Fibroblast of the aortic adventitia (primary cell): Measurements from ENCODE around the gene ACKR4. TPM values are rescaled to one million over a fixed set of nuclear protein-coding genes. Genes with fewer than 3 reads are reported as not detected.

Experiments
- DNase-seq: peaks from one replicate; pipeline ENCODE4 v3.0.0-alpha.2; 2010; ENCODE audit warnings: low read depth
- H3K4me3 ChIP-seq: 2 replicates; pipeline ENCODE4 v1.5.1; 2011; ENCODE audit warnings: low read depth, mild to moderate bottlenecking, control low read depth, low read length, moderate library complexity
- CTCF ChIP-seq: IDR thresholded peaks from 2 replicates; pipeline ENCODE4 v1.5.1; 2011; ENCODE audit warnings: mild to moderate bottlenecking, low read length, control low read depth, inconsistent platforms; ENCODE audit not compliant: insufficient read depth
- total RNA-seq: library from RNA; depleted of rRNA; stranded (reverse); fragments of >200 nt; gene quantifications from 2 replicates; pipeline ENCODE4 v1.2.3, GENCODE V29; 2012; ENCODE audit warnings: low replicate concordance

The ACKR4 gene
- total RNA-seq, result 11.4 and 175 TPM in 2 replicates

GRCh38 chr3:132596816-132597433 lies at the start of gene ACKR4:
Gene ACKR4, plus strand, starts transcription at chr3:132597270. Its CDS starts 3,128 bp downstream, at chr3:132600398.
- DNase-seq, result peak; percentile 55
- peak within 1 kb of the TSS; percentile 54 for H3K4me3 ChIP-seq
- no peak for TF ChIP-seq CTCF

- no peak for TF ChIP-seq CTCF
- DNase-seq, result no peak
- H3K4me3 ChIP-seq, result no peak overlapping the region
These were observed 47.9 kb upstream of the ACKR4 start for GRCh38 chr3:132549169-132549568.

GRCh38 chr3:132549890-132550578 lies 47.0 kb upstream of the ACKR4 start:
- TF ChIP-seq CTCF, result no peak
- peak; percentile 78 for DNase-seq
- H3K4me3 ChIP-seq, result no peak overlapping the region

- DNase-seq, result peak; percentile 37
- no peak overlapping the region for H3K4me3 ChIP-seq
- TF ChIP-seq CTCF, result no peak
These were observed 46.3 kb upstream of the ACKR4 start for GRCh38 chr3:132550579-132551305.

- no peak for TF ChIP-seq CTCF
- no peak for DNase-seq
- H3K4me3 ChIP-seq, result no peak overlapping the region
These were observed 43.2 kb upstream of the ACKR4 start for GRCh38 chr3:132553826-132554225.

- no peak for DNase-seq
- H3K4me3 ChIP-seq, result no peak overlapping the region
- TF ChIP-seq CTCF, result no peak
These were observed 42.6 kb upstream of the ACKR4 start for GRCh38 chr3:132554437-132554836.
